Cardiac muscle cell (in vitro differentiated cells and primary cell): Measurements from ENCODE around the gene IGSF10. TPM values are rescaled to one million over a fixed set of nuclear protein-coding genes. Genes with fewer than 3 reads are reported as not detected.
A peak's percentile ranks its signal among the peaks of the same experiment; 100 is the strongest.

Source experiments
- DNase-seq, 2 donors: peaks; one replicate each; pipeline versions ENCODE4 v3.0.0 to v3.0.0-alpha.2; 2010 to 2017; ENCODE audit warnings: low read depth in 1 of 2, low spot score in 1 of 2
- H3K27ac ChIP-seq: fragments of 200-600 bp; sonication (generic); 2 replicates; pipeline ENCODE4 v1.5.1; 2016
- H3K27me3 ChIP-seq: fragments of 200-600 bp; sonication (generic); 2 replicates; pipeline ENCODE4 v1.6.0; 2016; ENCODE audit warnings: control low read depth
- H3K36me3 ChIP-seq: fragments of 200-600 bp; sonication (generic); 2 replicates; pipeline ENCODE4 v1.5.1; 2016; ENCODE audit warnings: control low read depth
- H3K4me1 ChIP-seq: fragments of 200-600 bp; sonication (generic); 2 replicates; pipeline ENCODE4 v1.8.1; 2017; ENCODE audit warnings: low read depth, mild to moderate bottlenecking, mixed run types
- H3K4me3 ChIP-seq: fragments of 200-600 bp; sonication (generic); 2 replicates; pipeline ENCODE4 v1.5.1; 2016; ENCODE audit warnings: mild to moderate bottlenecking
- H3K9me3 ChIP-seq: fragments of 200-600 bp; sonication (generic); 2 replicates; pipeline ENCODE4 v1.5.1; 2017; ENCODE audit warnings: low read depth, mild to moderate bottlenecking, control low read depth
- polyA plus RNA-seq: library from polyadenylated mRNA; unstranded; fragments of >200 nt; fragmentation: Nextera tagmentation; extraction: Ambion mirVana; gene quantifications from 2 replicates; pipeline ENCODE4 v1.2.1, GENCODE V29; 2016
- total RNA-seq: library from RNA; depleted of rRNA; stranded (reverse); fragments of >200 nt; gene quantifications from 2 replicates; pipeline ENCODE4 v1.2.3, GENCODE V29; 2016
- TF ChIP-seq, protein P1 (sequence below): IDR thresholded peaks from 2 replicates; pipeline ENCODE4 v1.5.1; 2012; ENCODE audit warnings: low read depth, mild to moderate bottlenecking, low read length

Gene IGSF10
- total and polyA plus RNA-seq, 2 experiments from 2014 or later: 0.33 TPM; not detected in 1

DNA sequence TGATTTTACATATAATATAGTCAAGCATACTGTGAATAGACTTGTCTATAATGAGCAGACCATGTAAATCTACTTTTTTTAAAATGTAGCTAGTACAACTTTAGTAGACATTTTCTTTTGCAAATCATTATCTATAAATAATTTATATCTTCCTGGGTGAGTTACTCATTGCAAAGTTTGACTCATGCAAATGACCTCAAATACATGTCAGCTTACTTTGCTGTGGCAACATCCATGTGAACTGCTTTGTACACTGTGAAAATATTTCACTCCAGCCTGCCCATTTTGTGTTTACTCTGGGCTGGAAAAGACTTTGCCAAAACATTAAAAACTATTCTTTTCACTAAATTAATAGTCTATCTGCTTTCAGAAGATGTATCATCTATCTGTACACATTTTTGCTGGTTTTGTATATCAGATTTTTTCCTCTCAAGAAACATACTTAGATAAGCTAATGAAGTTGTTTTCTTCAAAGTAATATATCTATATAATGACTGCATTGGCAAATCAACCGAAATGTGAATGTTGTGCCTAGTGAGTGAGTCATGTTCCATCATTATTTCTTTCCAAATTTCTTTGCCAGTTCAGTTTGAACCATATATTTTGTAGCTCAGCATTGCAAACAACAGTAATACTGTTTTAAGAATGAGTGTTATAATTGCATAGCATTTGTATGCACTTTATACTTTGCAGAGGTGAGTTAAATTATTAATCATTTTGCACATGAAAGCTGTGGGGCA lies 26.5 kb downstream of the IGSF10 start:
- no peaks in the 10 kb centered on the region for H3K9me3 ChIP-seq
- no peaks in the 10 kb centered on the region for H3K4me1 ChIP-seq
- no peaks in the 10 kb centered on the region for H3K27me3 ChIP-seq
- no peak overlapping the region for H3K4me3 ChIP-seq
- TF ChIP-seq, protein P1, sequence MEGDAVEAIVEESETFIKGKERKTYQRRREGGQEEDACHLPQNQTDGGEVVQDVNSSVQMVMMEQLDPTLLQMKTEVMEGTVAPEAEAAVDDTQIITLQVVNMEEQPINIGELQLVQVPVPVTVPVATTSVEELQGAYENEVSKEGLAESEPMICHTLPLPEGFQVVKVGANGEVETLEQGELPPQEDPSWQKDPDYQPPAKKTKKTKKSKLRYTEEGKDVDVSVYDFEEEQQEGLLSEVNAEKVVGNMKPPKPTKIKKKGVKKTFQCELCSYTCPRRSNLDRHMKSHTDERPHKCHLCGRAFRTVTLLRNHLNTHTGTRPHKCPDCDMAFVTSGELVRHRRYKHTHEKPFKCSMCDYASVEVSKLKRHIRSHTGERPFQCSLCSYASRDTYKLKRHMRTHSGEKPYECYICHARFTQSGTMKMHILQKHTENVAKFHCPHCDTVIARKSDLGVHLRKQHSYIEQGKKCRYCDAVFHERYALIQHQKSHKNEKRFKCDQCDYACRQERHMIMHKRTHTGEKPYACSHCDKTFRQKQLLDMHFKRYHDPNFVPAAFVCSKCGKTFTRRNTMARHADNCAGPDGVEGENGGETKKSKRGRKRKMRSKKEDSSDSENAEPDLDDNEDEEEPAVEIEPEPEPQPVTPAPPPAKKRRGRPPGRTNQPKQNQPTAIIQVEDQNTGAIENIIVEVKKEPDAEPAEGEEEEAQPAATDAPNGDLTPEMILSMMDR: no peak
- H3K36me3 ChIP-seq: no peaks in the 10 kb centered on the region
- H3K27ac ChIP-seq: no peak overlapping the region
- peak in 1 of 2 donors; percentile 84 for DNase-seq

DNA sequence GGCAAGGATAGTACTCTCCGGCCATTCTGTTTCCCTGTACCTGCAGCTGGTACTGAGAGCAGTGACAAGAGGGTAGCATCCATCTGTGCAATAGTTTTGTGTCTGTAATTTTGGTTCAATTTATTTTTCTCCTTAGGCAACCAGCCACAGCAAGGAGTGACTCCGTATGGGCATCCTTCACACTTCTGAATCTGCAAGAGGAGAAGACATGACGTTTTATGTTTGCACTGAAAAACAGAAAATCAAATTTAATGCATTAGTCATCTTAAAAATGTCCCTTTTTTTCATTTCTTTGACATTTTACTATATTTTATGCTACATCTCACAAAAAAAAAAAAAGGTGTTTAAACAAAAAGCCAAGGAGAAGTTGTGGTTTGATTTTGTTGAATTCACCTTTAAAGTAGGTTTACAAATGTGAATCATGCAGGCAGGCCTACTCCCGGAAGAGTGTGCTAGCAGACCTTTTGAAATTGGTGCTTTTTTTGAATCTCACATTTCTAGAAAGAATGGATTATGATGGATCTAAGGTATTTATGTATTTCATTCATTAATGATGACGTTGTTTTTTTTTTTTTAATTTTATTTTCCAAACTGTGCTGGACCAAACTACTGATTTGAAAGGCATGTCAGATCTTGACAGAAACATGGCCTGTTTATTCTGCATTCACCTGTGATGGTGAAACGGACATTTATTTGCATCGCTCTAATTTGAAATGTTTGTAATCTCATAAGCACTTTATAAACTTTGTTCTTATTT lies 28.1 kb downstream of the IGSF10 start:
- no peak overlapping the region for H3K27ac ChIP-seq

DNA sequence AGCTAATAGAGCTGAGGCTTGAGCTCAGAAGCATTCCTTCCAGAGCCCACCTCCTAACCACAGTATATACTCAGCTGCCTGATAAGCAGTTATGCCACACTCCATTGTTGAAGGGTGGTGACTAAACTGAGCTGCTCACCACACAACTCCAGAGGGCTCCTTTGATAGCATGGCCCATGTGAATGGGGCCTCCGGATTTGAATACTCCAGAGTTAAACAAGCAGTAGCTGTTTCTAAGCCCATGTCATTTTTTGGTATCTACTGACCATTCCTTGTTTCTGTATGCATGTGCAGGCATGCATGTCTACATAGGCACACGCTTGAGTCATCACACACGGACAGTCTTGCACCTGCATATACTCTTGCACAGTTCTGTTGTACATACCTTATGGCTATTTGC lies 28.9 kb downstream of the IGSF10 start:
- TF ChIP-seq, protein P1: no peak
- H3K4me3 ChIP-seq: no peak overlapping the region
- H3K4me1 ChIP-seq: no peaks in the 10 kb centered on the region
- H3K27me3 ChIP-seq: no peaks in the 10 kb centered on the region
- H3K27ac ChIP-seq: no peak overlapping the region
- no peaks in the 10 kb centered on the region for H3K9me3 ChIP-seq
- H3K36me3 ChIP-seq: no peaks in the 10 kb centered on the region
- peak; percentile 9 to 80 for DNase-seq

More for the DNA sequence above, 28.1 kb downstream of the IGSF10 start:
- DNase-seq: no peak
- H3K36me3 ChIP-seq: no peaks in the 10 kb centered on the region
- H3K9me3 ChIP-seq: no peaks in the 10 kb centered on the region
- H3K27me3 ChIP-seq: no peaks in the 10 kb centered on the region
- TF ChIP-seq, protein P1: no peak
- H3K4me3 ChIP-seq: no peak overlapping the region
- no peaks in the 10 kb centered on the region for H3K4me1 ChIP-seq

DNA sequence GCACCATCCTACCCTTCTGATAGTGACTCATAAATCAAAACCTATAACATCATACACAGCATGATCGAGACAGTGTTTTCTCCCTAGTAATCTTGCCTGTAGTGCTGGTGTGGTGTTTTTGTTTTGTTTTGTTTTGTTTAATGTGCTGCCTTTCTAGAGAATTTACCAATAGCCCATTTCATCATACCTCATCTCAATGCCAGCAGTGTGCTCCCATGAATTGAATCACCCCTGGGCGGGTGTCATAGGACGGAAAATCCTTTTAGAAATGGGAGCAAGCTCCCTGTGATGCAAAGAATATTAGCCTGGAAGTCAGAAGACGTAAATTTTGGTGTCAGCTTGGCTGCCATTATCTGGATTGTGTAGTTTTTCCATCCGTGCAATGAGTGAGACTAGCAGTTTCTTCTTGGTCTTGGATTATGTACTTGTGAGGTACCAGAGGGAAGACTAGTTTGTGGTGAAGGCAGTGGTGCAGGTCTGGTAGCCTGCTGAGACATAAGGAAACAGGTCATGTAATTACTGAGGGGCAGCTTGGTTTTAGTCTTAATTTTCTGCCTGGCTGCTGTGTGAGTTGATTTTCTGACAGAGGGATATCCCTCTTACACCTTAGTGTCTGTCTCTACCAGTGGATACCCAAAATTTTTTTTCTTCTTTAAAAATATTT lies 29.9 kb downstream of the IGSF10 start:
- Histone ChIP-seq H3K36me3 (no peaks in the 10 kb centered on the region), H3K27ac (no peak overlapping the region)

DNA sequence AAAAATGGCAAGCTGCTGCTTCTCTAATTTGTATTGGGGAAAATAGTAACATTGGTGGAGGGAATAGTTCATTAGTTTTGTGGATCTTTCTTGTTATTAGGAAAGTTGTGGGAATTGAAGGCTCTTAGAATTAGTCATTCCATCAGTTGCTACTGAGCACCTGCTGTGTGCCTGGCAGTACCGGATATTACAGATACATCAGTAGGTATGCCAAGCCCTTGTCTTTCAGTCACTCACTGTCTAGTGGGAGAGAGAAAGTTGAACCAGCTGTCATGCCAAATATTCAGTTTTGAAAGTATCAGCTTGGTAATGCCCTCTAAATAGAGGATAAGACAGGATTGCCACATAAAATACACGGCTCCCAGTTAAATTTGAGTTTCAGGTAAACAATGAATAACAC lies 32.5 kb downstream of the IGSF10 start:
- Histone ChIP-seq H3K4me1 (no peaks in the 10 kb centered on the region), H3K27ac (no peak overlapping the region), H3K9me3 (no peaks in the 10 kb centered on the region), H3K27me3 (no peaks in the 10 kb centered on the region), H3K4me3 (no peak overlapping the region), H3K36me3 (no peaks in the 10 kb centered on the region)
- no peak for DNase-seq
- TF ChIP-seq, protein P1: no peak

More for the DNA sequence above, 29.9 kb downstream of the IGSF10 start:
- H3K27me3 ChIP-seq: no peaks in the 10 kb centered on the region
- no peaks in the 10 kb centered on the region for H3K9me3 ChIP-seq
- no peak overlapping the region for H3K4me3 ChIP-seq
- DNase-seq: peak in 1 of 2 donors; percentile 37
- TF ChIP-seq, protein P1: no peak
- H3K4me1 ChIP-seq: no peaks in the 10 kb centered on the region
